ENCODE measurements around the gene SLC22A3. TPM values are rescaled to one million over a fixed set of nuclear protein-coding genes. Genes with fewer than 3 reads are reported as not detected.

Gene SLC22A3
- total and polyA plus RNA-seq, 3 donors from 2014 or later: 5.7 to 10.3 (median 6.9) TPM

DNA sequence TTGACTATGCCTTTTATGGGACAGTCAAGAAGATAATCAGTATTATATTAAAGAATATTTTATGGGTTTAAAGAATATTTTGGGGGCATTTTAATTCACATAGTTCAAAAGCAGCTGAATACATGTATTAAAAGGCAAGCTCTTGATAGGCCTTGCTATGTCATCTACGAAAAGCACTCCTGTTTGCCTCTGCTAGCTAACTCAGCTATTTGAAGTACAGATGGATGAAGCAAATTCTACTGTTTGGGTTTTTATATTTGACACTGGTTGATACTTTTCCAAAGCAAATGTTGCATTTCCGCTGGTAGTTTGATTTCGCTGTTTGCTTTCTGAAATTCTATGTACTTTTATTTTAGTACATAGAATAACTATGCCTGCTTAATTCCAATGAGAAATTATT lies 47.0 kb downstream of the SLC22A3 start:
- DNase-seq: no peak
- WGBS, 2 donors: 80 to 89% methylated on average over 3 of the region's 3 CpGs
- intact Hi-C loops (cut with DNase I; ENCODE audit: low total_unique reads): no loop called here

DNA sequence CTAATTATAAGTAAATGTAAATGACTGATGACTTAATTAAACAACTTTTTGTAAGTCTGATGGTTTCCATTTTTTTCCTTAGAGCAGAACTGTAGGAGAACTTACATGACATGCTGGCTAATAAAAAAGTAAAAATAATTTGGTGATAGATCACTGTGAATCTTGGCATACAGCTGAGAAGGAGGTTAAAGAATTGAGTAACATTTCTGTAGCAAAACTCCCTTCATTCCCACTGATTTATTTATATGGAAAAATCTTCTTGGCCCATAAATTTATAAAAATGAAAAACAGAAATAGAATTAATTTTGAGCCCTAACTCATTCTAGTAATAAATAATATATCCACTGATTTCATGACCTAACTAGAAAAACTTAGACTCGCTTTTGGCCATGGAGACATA lies 48.1 kb downstream of the SLC22A3 start:
- WGBS, 2 donors: 89 to 100% methylated on average over 1 of the region's 1 CpG
- H3K9me3 ChIP-seq: no peaks in the 10 kb centered on the region
- TF ChIP-seq POLR2A (IDR thresholded peaks at IDR 0.05): no peak
- TF ChIP-seq, protein P1, sequence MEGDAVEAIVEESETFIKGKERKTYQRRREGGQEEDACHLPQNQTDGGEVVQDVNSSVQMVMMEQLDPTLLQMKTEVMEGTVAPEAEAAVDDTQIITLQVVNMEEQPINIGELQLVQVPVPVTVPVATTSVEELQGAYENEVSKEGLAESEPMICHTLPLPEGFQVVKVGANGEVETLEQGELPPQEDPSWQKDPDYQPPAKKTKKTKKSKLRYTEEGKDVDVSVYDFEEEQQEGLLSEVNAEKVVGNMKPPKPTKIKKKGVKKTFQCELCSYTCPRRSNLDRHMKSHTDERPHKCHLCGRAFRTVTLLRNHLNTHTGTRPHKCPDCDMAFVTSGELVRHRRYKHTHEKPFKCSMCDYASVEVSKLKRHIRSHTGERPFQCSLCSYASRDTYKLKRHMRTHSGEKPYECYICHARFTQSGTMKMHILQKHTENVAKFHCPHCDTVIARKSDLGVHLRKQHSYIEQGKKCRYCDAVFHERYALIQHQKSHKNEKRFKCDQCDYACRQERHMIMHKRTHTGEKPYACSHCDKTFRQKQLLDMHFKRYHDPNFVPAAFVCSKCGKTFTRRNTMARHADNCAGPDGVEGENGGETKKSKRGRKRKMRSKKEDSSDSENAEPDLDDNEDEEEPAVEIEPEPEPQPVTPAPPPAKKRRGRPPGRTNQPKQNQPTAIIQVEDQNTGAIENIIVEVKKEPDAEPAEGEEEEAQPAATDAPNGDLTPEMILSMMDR (IDR thresholded peaks at IDR 0.05): no peak
- H3K27me3 ChIP-seq: no peaks in the 10 kb centered on the region
- no peaks in the 10 kb centered on the region for H3K36me3 ChIP-seq (ENCODE audit: low read depth, missing control alignments)
- H3K4me3 ChIP-seq: no peak overlapping the region
- no peaks in the 10 kb centered on the region for H3K4me1 ChIP-seq
- DNase-seq: no peak
- H3K27ac ChIP-seq: no peak overlapping the region
- intact Hi-C loops (cut with DNase I; ENCODE audit: low total_unique reads): no loop called here

More for the DNA sequence above, 47.0 kb downstream of the SLC22A3 start:
- Histone ChIP-seq H3K27me3 (no peaks in the 10 kb centered on the region), H3K27ac (peak overlapping the region in 1 of 2 donors; percentile 6), H3K4me1 (no peaks in the 10 kb centered on the region), H3K9me3 (no peaks in the 10 kb centered on the region), H3K4me3 (no peak overlapping the region), H3K36me3 (ENCODE audit: low read depth, missing control alignments) (no peaks in the 10 kb centered on the region)
- TF ChIP-seq, protein P1 (IDR thresholded peaks at IDR 0.05): no peak
- TF ChIP-seq POLR2A (IDR thresholded peaks at IDR 0.05): no peak

DNA sequence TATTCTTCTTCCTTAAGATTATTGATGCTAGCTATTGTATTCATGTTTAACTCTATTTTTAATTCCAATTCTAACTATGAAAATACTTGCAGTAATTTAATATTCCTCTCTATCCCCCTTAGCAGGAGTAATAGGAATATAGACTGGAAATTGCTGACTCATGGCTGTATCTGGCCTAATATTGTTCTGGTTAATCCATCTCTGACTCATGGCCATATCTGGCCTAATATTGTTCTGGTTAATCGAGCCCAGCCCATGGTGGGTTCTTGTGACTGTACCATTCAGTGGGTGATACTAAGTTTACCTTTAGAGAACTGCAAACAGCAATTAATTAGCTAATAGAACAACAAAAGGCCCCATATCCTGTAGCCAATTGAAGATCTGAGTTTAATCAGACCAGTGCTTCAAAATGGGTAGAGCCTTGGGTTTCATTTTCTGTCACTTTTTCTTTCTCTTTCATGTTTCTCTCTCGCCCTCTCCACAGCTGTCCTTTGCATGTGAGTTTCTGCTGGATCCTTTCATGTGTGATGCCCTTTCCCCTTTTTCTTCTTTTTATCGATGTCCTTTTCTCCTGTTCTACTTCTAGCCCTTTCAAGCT lies 50.6 kb downstream of the SLC22A3 start:
- TF ChIP-seq, protein P1 (IDR thresholded peaks at IDR 0.05): no peak
- TF ChIP-seq POLR2A (IDR thresholded peaks at IDR 0.05): no peak
- Histone ChIP-seq H3K27me3 (no peaks in the 10 kb centered on the region), H3K9me3 (no peaks in the 10 kb centered on the region), H3K36me3 (ENCODE audit: low read depth, missing control alignments) (no peaks in the 10 kb centered on the region), H3K4me3 (no peak overlapping the region), H3K4me1 (no peaks in the 10 kb centered on the region), H3K27ac (no peak overlapping the region)
- intact Hi-C loops (cut with DNase I; ENCODE audit: low total_unique reads): no loop called here
- 84 to 96% methylated on average over 3 of the region's 3 CpGs for WGBS, 2 donors
- DNase-seq: no peak

DNA sequence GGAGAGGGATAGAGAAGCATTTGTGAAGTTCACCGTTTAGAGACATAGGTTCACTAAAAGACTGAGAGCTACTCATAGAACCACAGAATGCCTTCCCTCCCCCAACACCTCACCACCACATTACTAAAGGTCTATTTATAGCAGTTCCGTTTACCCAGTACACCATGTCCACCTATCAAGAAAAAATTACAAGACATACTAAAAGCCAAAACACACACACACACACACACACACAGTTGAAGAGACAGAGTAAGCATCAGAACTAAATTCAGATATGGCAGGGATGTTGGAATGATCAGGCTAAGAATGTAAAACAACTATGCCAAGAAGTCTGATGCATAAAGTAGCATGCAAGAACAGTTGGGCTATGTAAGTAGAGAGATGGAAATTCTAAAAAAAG lies 52.3 kb downstream of the SLC22A3 start:
- DNase-seq: no peak
- Histone ChIP-seq H3K4me3 (no peak overlapping the region), H3K27me3 (no peaks in the 10 kb centered on the region), H3K27ac (no peak overlapping the region), H3K9me3 (no peaks in the 10 kb centered on the region), H3K36me3 (ENCODE audit: low read depth, missing control alignments) (no peaks in the 10 kb centered on the region), H3K4me1 (no peaks in the 10 kb centered on the region)
- TF ChIP-seq POLR2A (IDR thresholded peaks at IDR 0.05): no peak
- TF ChIP-seq, protein P1 (IDR thresholded peaks at IDR 0.05): no peak
- 45 to 64% methylated on average over 2 of the region's 2 CpGs for WGBS, 2 donors
- intact Hi-C loops (cut with DNase I; ENCODE audit: low total_unique reads): no loop called here

- H3K27ac ChIP-seq: no peak overlapping the region
- 47 to 74% methylated on average over 5 of the region's 5 CpGs for WGBS, 2 donors
- no peak overlapping the region for H3K4me3 ChIP-seq
- H3K9me3 ChIP-seq: no peaks in the 10 kb centered on the region
- no peaks in the 10 kb centered on the region for H3K36me3 ChIP-seq (ENCODE audit: low read depth, missing control alignments)
- no peaks in the 10 kb centered on the region for H3K4me1 ChIP-seq
- intact Hi-C loops (cut with DNase I; ENCODE audit: low total_unique reads): no loop called here
- no peak for TF ChIP-seq POLR2A (IDR thresholded peaks at IDR 0.05)
- TF ChIP-seq, protein P1 (IDR thresholded peaks at IDR 0.05): no peak
- no peak for DNase-seq
- H3K27me3 ChIP-seq: no peaks in the 10 kb centered on the region
Measured at GRCh38 chr6:160408528-160408927, 60.4 kb downstream of the SLC22A3 start.

Measured in testis (tissue), 3 donors.